GM18505 (cell line): ENCODE measurements around the gene TMEM203.
A peak's percentile ranks its signal among the peaks of the same experiment; 100 is the strongest.

Experiments used
- ATAC-seq: cut with Tn5 transposase; IDR thresholded peaks from one replicate; pipeline ENCODE4 v1.9.1; 2021; ENCODE audit not compliant: unreplicated experiment
- POLR2A ChIP-seq: IDR thresholded peaks from 4 replicates; pipeline ENCODE4 v1.6.1; 2011; ENCODE audit warnings: borderline replicate concordance; ENCODE audit not compliant: insufficient read depth, insufficient read length; ENCODE audit errors: extremely low read depth

Gene TMEM203

GRCh38 chr9:137213160-137214060, 8.0 kb upstream of the TMEM203 start:
- no peak for TF ChIP-seq POLR2A
- no peak for ATAC-seq

DNA sequence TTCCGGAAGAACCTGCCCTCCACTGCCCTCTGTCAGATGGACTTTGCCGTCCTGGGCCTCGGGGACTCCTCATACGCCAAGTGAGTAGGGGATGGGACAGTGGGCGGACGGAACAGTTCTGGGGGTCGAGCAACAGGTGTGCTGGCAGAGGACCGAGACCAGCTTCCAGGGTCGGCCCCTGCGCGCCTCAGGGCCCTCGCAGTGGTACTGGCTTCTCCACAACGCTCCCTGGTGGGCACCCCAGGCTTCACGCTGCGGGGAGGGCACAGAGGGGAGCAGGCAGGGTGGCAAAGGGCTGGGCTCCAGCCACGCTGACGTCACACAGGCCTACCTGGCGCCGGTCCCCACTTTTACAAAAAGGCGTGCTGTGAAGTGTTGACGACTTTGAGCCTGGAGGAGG, 7.1 kb upstream of the TMEM203 start:
- no peak for ATAC-seq
- TF ChIP-seq POLR2A, result no peak

DNA sequence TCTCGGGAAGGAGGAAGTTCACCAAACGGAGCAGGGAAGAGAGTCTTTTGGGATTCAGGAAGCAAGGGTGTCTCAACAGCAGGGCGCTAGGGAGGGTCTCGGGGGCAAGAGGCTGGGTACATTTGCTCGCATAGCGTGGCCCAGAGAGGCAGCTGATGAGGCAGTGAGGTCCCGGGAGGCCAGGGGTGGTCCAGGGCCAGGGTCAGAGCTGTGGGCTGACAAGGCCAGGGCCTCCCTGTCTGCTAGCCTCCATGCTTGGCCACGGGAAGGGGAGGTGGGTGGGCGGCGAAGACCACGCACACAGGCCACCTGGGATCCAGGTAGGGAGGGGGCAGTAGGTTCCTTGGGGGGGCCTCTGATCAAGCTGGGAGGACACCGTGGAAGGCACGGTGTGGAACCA, 6.1 kb upstream of the TMEM203 start:
- TF ChIP-seq POLR2A, result no peak
- no peak for ATAC-seq

DNA sequence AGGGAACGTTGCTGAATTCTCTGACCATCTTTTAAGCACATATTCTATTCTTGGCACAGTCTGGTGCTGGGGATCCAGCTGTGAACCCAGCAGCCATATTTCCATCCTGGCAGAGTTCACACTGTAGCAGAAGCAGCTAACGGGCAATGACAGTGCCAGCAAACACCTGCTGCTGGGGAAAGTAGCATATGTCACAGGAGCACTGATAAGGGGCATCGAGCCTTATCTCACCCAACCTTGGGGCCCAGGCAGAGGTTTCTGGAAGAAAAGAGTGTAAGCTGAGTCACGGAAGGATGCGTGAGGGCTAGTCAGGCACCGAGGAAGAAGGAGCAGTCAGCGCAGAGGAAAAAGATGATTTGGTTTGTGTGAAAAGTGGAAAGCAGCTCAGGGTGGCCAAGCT, 1.2 kb upstream of the TMEM203 start:
- no peak for ATAC-seq
- TF ChIP-seq POLR2A, result no peak

DNA sequence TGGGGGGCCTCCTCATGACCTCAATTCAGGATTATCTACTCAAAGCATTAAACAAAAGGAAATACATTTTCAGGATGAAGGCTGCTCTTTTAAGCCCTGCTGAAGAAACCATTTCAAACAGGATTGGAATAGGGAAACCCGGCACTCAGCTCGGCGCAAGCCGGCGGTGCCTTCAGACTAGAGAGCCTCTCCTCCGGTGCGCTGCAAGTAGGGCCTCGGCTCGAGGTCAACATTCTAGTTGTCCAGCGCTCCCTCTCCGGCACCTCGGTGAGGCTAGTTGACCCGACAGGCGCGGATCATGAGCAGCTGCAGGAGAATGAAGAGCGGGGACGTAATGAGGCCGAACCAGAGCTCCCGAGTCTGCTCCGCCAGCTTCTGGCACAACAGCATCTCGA, 720 bp downstream of the TMEM203 start:
- TF ChIP-seq POLR2A, result no peak
- ATAC-seq, result no peak

DNA sequence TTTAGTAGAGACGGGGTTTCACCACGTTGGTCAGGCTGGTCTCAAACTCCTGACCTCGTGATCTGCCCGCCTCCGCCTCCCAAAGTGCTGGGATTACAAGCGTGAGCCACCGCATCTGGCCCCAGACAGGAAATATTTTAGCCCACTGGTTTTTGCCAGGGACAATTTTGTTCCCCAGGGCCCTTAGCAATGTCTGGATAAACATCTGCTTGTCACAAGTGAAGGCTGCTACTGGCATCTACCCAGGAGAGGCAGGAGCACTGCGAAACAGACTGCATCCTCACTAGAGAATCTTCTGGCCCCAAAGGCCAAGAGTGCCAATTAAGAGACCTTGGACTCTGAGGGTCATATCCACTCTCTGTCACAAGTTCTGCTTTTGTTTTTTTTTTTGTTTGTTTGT, 2.5 kb downstream of the TMEM203 start:
- no peak for TF ChIP-seq POLR2A
- ATAC-seq, result no peak

DNA sequence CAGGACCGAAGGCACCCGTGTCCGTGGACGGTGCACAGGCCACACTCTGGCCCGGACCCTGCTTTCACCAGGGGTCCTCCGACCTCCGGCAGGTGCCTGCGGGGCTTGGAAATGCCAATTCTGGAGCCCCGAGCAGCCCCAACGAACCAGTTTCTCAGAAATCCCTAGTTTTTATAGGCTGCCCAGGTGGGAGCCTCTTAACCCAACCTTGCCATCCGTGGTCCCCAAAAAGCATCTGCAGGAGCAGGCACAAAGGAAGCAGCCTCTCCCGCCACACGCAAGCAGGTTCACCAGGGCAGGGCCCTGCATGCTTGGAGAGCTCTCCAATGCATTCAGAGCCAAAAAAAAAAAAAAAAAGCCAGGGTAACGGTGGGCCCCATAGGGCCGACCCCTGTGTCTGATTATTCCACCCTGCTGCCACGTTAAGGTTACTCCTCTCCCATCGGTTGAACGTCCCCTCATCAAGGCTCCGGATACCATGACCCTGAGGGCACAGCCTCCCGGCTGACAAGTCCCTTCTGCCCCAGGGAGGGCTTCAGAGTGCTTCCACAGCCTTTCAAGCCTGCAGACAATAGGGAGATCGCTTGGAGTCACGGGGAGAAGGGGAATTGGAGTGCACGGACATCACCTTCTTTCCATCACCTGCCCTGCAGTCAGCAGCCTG, 4.1 kb downstream of the TMEM203 start:
- TF ChIP-seq POLR2A, result no peak
- no peak for ATAC-seq

GRCh38 chr9:137200311-137201204, 4.9 kb downstream of the TMEM203 start, which contains the start of gene TPRN:
Gene TPRN, minus strand, starts transcription at chr9:137200741. Its CDS starts 30 bp downstream, at chr9:137200711.
- TF ChIP-seq POLR2A, result peak; percentile 89

DNA sequence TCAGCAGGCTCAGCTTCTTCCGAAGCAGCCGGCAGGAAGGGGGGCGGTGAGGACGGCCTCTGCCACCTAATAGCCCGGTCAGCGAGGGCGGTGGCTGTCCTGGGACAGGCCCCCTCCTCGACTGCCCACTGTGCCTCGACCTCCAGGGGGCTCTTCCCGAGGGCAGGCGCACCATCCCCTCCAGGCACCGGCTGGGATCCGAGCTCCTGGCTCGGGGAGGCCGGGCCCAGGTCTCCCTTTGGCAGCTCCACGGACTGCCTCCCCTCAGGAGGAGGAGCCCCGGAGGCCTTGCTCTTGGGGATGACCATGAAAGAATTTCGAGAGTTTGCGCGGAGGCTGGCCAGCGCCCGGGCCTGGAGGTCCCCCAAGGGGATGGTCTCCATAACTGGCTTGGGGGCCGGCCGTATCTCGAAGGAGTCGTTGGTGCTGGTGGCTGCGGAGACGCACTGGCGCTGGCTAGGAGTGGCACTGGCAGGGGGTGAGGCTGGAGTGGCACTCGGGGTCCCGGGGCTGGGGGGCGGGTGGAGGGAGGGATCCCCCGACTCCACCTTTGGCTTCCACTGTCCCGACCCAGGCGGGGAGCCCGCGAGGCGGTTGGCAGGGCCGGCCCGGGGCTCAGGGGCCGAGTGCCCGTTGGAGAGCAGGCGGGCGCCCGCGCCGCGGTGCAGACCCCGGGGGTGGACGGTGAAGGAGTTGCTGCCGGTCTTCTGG, 5.9 kb downstream of the TMEM203 start:
- ATAC-seq, result no peak
- TF ChIP-seq POLR2A, result no peak

More at GRCh38 chr9:137200311-137201204, 4.9 kb downstream of the TMEM203 start, which contains the start of gene TPRN:
- peak; percentile 83 for ATAC-seq

DNA sequence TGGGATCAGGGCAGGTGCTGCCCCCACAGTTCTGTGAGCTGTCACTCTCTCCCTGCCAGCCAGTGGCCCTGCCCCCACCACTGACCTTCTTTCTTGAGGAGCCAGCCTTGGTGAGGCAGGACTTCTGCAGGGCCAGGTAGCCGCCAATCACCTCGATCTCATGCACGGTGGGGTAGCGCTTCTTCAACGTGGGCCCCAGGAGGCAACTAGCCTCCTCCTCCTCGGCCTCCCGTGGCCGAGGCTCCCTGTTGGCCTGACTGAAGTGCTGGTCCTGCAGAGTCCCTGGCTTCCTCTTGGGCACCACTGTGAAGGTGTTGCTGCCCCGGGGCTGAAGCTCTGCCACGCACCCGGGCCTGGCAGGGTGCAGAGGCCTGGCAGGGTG, 6.6 kb downstream of the TMEM203 start:
- no peak for TF ChIP-seq POLR2A
- no peak for ATAC-seq

GRCh38 chr9:137198051-137198901, 7.2 kb downstream of the TMEM203 start:
- no peak for TF ChIP-seq POLR2A
- no peak for ATAC-seq
